ENCODE results near the gene PJA2. TPM values are rescaled to one million over a fixed set of nuclear protein-coding genes. Genes with fewer than 3 reads are reported as not detected.

The PJA2 gene
- polyA plus RNA-seq, 1 experiment, result 109 TPM

DNA sequence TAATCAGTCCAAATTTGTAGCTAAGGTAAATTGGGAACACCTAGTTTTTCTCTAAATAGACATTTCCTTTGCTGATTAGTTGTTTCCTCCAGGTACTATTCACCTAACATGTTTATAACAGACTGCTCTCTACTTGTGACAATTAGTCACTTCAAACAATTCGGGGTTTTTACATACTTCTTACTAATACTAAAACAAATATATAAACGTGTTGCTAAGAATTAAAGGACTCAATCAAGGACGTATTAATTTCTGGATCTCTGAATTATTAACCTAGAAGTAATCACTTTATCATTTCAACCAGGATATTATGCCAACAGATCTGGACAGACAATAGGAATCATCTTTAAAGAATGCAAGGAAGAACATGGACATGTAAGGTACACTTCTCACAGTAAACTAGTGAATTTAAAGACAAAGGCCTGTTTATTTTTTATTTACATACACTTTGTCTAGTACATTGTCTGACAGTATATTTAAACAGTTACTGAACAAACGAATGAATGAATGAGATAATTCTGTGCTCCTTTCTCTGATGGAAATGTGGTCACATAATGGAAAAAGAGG is 22.3 kb downstream of the PJA2 start:
- ChIA-PET POLR2A (no interaction called here), CTCF (no interaction called here)
- Histone ChIP-seq H3K27me3 (ENCODE audit: control insufficient read depth, insufficient read depth, low read length) (no peaks in the 10 kb centered on the region), H3K9me3 (ENCODE audit: control insufficient read depth, insufficient read depth, low read length) (no peaks in the 10 kb centered on the region), H3K27ac (ENCODE audit: low read depth, low read length) (no peak overlapping the region), H3K4me3 (ENCODE audit: low read depth, low read length) (no peak overlapping the region)
- TF ChIP-seq, protein P1, sequence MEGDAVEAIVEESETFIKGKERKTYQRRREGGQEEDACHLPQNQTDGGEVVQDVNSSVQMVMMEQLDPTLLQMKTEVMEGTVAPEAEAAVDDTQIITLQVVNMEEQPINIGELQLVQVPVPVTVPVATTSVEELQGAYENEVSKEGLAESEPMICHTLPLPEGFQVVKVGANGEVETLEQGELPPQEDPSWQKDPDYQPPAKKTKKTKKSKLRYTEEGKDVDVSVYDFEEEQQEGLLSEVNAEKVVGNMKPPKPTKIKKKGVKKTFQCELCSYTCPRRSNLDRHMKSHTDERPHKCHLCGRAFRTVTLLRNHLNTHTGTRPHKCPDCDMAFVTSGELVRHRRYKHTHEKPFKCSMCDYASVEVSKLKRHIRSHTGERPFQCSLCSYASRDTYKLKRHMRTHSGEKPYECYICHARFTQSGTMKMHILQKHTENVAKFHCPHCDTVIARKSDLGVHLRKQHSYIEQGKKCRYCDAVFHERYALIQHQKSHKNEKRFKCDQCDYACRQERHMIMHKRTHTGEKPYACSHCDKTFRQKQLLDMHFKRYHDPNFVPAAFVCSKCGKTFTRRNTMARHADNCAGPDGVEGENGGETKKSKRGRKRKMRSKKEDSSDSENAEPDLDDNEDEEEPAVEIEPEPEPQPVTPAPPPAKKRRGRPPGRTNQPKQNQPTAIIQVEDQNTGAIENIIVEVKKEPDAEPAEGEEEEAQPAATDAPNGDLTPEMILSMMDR (IDR thresholded peaks at IDR 0.05; ENCODE audit: low read depth, low read length), result no peak
- no peak for DNase-seq (ENCODE audit: low read depth, low spot score)

DNA sequence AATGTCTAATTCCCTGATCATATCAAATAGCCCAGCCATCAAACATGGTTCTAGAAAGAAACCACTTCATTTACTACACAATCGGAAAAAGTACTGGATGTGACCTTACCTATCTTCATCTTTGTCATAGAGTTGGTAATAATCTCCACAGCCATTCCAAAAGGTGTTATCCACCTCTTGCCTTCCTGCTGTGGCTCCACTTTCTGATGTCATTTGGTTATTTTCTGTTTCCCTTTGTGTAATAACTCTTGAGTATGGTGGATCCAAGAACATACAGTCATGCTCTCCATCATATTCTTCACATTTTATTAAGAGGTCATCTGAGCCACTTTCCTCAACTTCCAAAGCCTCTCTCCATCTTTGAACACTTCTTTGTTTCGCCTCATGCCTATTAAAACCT is 31.7 kb downstream of the PJA2 start:
- H3K27me3 ChIP-seq (ENCODE audit: control insufficient read depth, insufficient read depth, low read length), result no peaks in the 10 kb centered on the region
- H3K4me3 ChIP-seq (ENCODE audit: low read depth, low read length), result no peak overlapping the region
- ChIA-PET CTCF (no interaction called here), POLR2A (no interaction called here)
- no peak overlapping the region for H3K27ac ChIP-seq (ENCODE audit: low read depth, low read length)
- no peak for DNase-seq (ENCODE audit: low read depth, low spot score)
- TF ChIP-seq, protein P1 (IDR thresholded peaks at IDR 0.05; ENCODE audit: low read depth, low read length), result no peak
- no peaks in the 10 kb centered on the region for H3K9me3 ChIP-seq (ENCODE audit: control insufficient read depth, insufficient read depth, low read length)

DNA sequence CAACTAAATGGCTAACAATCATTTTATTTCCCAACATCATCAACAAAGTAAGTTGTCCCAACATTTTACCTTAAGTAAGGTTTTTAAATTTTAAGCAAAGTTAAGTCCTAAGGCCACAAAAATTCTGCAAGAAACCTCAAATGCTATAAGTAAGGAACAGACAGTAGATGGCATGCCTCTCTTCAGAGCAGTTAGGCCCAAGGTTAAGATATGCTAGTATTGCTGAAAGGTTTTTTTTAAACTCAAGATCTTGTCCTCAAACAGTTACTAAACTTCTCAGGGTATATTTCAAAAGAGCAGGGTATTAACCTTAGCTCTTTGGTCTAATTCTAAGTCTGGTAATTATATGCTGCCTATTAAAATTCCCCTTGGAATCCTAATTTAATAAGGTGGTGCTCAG is 35.1 kb downstream of the PJA2 start:
- no peak overlapping the region for H3K4me3 ChIP-seq (ENCODE audit: low read depth, low read length)
- TF ChIP-seq, protein P1 (IDR thresholded peaks at IDR 0.05; ENCODE audit: low read depth, low read length), result no peak
- no peaks in the 10 kb centered on the region for H3K27me3 ChIP-seq (ENCODE audit: control insufficient read depth, insufficient read depth, low read length)
- ChIA-PET POLR2A (no interaction called here), CTCF (no interaction called here)
- H3K9me3 ChIP-seq (ENCODE audit: control insufficient read depth, insufficient read depth, low read length), result no peaks in the 10 kb centered on the region
- DNase-seq (ENCODE audit: low read depth, low spot score), result no peak
- no peak overlapping the region for H3K27ac ChIP-seq (ENCODE audit: low read depth, low read length)

DNA sequence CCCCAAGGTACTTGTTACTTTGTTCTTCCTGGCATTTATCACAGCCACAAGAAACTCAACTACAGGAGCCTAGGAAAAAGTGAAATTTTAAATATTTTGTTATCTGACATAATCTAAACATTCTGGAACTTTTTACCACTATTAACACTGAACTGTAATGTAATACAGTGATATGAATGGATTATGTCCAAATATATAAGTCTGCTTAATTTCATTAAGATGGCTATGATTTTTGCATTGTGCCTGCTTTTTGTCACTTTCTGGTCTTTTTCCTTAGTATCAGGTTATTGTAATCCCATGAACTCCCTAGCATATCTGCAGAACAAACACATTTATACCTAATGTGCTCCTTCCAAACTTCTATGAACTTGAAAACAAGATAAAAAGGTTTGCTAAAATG is 35.8 kb downstream of the PJA2 start:
- no peak for DNase-seq (ENCODE audit: low read depth, low spot score)
- ChIA-PET POLR2A (no interaction called here), CTCF (no interaction called here)
- no peak overlapping the region for H3K4me3 ChIP-seq (ENCODE audit: low read depth, low read length)
- H3K9me3 ChIP-seq (ENCODE audit: control insufficient read depth, insufficient read depth, low read length), result no peaks in the 10 kb centered on the region
- no peak overlapping the region for H3K27ac ChIP-seq (ENCODE audit: low read depth, low read length)
- no peaks in the 10 kb centered on the region for H3K27me3 ChIP-seq (ENCODE audit: control insufficient read depth, insufficient read depth, low read length)
- TF ChIP-seq, protein P1 (IDR thresholded peaks at IDR 0.05; ENCODE audit: low read depth, low read length), result no peak

DNA sequence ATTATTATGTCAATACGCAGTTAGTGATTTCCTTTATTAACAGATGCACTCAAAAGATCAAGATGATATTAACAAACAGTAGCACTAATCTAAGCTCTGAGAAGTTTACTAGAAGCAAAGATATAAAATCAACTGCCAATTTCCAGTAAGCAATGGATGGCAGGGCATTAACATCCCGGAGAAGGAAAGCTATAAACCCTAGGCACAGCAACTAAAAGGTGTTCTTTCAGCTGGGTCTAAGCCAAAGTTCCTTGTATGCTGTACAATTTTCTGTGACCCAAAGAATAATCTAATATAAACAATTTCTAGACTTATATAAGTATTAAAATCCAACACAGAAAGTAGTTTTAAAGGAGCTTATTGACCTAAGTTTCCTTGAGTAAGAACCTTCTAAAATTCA is 39.4 kb downstream of the PJA2 start:
- POLR2A ChIA-PET, result no interaction called here
- CTCF ChIA-PET, result interaction anchor here (1.0 kb wide), 1 partner anchor 728 kb away, joined by 3 read pairs; no protein-coding TSS in a partner anchor
- DNase-seq (ENCODE audit: low read depth, low spot score), result no peak
- Histone ChIP-seq H3K9me3 (ENCODE audit: control insufficient read depth, insufficient read depth, low read length) (no peaks in the 10 kb centered on the region), H3K27ac (ENCODE audit: low read depth, low read length) (no peak overlapping the region), H3K27me3 (ENCODE audit: control insufficient read depth, insufficient read depth, low read length) (no peaks in the 10 kb centered on the region), H3K4me3 (ENCODE audit: low read depth, low read length) (no peak overlapping the region)
- TF ChIP-seq, protein P1 (IDR thresholded peaks at IDR 0.05; ENCODE audit: low read depth, low read length), result no peak
